Measurements from ENCODE around the gene ARHGAP33. TPM values are rescaled to one million over a fixed set of nuclear protein-coding genes. Genes with fewer than 3 reads are reported as not detected.

Gene ARHGAP33
- total RNA-seq, 1 experiment from 2014 or later: 43.9 TPM

- TF ChIP-seq STAT6 (CRISPR knock-in tag; conservative IDR thresholded peaks at IDR 0.05; ENCODE audit: low read depth) (no peak), TEAD1 (CRISPR knock-in tag; IDR thresholded peaks at IDR 0.05) (no peak), ERG (CRISPR knock-in tag; IDR thresholded peaks at IDR 0.05) (no peak), ZNF423 (CRISPR knock-in tag; IDR thresholded peaks at IDR 0.05) (no peak), ZNF232 (CRISPR knock-in tag; IDR thresholded peaks at IDR 0.05) (no peak), RELA (CRISPR knock-in tag; IDR thresholded peaks at IDR 0.05; ENCODE audit: borderline replicate concordance) (no peak), MYBL2 (CRISPR knock-in tag; IDR thresholded peaks at IDR 0.05) (no peak)
- TF ChIP-seq, protein P1, sequence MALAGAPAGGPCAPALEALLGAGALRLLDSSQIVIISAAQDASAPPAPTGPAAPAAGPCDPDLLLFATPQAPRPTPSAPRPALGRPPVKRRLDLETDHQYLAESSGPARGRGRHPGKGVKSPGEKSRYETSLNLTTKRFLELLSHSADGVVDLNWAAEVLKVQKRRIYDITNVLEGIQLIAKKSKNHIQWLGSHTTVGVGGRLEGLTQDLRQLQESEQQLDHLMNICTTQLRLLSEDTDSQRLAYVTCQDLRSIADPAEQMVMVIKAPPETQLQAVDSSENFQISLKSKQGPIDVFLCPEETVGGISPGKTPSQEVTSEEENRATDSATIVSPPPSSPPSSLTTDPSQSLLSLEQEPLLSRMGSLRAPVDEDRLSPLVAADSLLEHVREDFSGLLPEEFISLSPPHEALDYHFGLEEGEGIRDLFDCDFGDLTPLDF (CRISPR knock-in tag; IDR thresholded peaks at IDR 0.05): no peak
- TF ChIP-seq, protein P2, sequence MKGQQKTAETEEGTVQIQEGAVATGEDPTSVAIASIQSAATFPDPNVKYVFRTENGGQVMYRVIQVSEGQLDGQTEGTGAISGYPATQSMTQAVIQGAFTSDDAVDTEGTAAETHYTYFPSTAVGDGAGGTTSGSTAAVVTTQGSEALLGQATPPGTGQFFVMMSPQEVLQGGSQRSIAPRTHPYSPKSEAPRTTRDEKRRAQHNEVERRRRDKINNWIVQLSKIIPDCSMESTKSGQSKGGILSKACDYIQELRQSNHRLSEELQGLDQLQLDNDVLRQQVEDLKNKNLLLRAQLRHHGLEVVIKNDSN (CRISPR knock-in tag; IDR thresholded peaks at IDR 0.05): no peak
Observed at GRCh38 chr19:35779033-35779432, 3.7 kb downstream of the ARHGAP33 start (continued).

GRCh38 chr19:35780058-35780457, 4.7 kb downstream of the ARHGAP33 start:
- ChIA-PET POLR2A (no interaction called here), CTCF (no interaction called here)
- H3K27ac Mint-ChIP-seq: no peak overlapping the region
- no peak for DNase-seq (ENCODE audit: low spot score)
- H3K9me3 Mint-ChIP-seq: no peaks in the 10 kb centered on the region
- peaks cover 16% of the 10 kb centered on the region for H3K27me3 Mint-ChIP-seq (ENCODE audit: low read depth)
- no peaks in the 10 kb centered on the region for H3K36me3 Mint-ChIP-seq
- ATAC-seq: no peak
- H3K4me1 Mint-ChIP-seq: peaks cover 39% of the 10 kb centered on the region
- H3K4me3 Mint-ChIP-seq: no peak overlapping the region
- TF ChIP-seq ZNF512 (CRISPR knock-in tag; IDR thresholded peaks at IDR 0.05; ENCODE audit: borderline replicate concordance): no peak
- no peak for TF ChIP-seq ZNF232 (CRISPR knock-in tag; IDR thresholded peaks at IDR 0.05)
- TF ChIP-seq, protein P1 (CRISPR knock-in tag; IDR thresholded peaks at IDR 0.05): no peak
- TF ChIP-seq ZNF423 (CRISPR knock-in tag; IDR thresholded peaks at IDR 0.05): no peak
- no peak for TF ChIP-seq EMX1 (CRISPR knock-in tag; IDR thresholded peaks at IDR 0.05)
- no peak for TF ChIP-seq JUN (CRISPR knock-in tag; IDR thresholded peaks at IDR 0.05)
- TF ChIP-seq ZNF317 (CRISPR knock-in tag; IDR thresholded peaks at IDR 0.05; ENCODE audit: borderline replicate concordance, low read depth): no peak
- no peak for TF ChIP-seq ZNF263 (CRISPR knock-in tag; IDR thresholded peaks at IDR 0.05; ENCODE audit: low read depth)
- no peak for TF ChIP-seq TEAD4 (CRISPR knock-in tag; IDR thresholded peaks at IDR 0.05)
- no peak for TF ChIP-seq ZNF121 (CRISPR knock-in tag; IDR thresholded peaks at IDR 0.05)
- TF ChIP-seq MLX (CRISPR knock-in tag; IDR thresholded peaks at IDR 0.05): no peak
- no peak for TF ChIP-seq E2F4 (CRISPR knock-in tag; IDR thresholded peaks at IDR 0.05; ENCODE audit: borderline replicate concordance, low read depth)
- no peak for TF ChIP-seq ZBTB21 (CRISPR knock-in tag; IDR thresholded peaks at IDR 0.05; ENCODE audit: borderline replicate concordance)
- no peak for TF ChIP-seq PRRX2 (CRISPR knock-in tag; IDR thresholded peaks at IDR 0.05)
- no peak for TF ChIP-seq ZNF671 (CRISPR knock-in tag; IDR thresholded peaks at IDR 0.05)
- no peak for TF ChIP-seq STAT6 (CRISPR knock-in tag; conservative IDR thresholded peaks at IDR 0.05; ENCODE audit: low read depth)

All from WTC11 (cell line).